GM18867 (cell line): ENCODE data around the gene PRDX5.
A peak's percentile ranks its signal among the peaks of the same experiment; 100 is the strongest.
"Not testable (repeated sequence)": the region's sequence is repeated elsewhere in the genome, so short reads cannot be mapped to it uniquely, and the experiment has no call there.

ENCODE experiments used
- ATAC-seq: cut with Tn5 transposase; IDR thresholded peaks from one replicate; pipeline ENCODE4 v1.9.1; 2021; ENCODE audit warnings: mild to moderate bottlenecking, moderate library complexity; ENCODE audit not compliant: unreplicated experiment

PRDX5 gene

GRCh38 chr11:64305075-64305690, 12.7 kb upstream of the PRDX5 start, which contains the start of gene ESRRA:
TSS of gene ESRRA (plus strand) at chr11:64305524. CDS start at chr11:64307180, 1,656 bp downstream.
- peak; percentile 68 for ATAC-seq

GRCh38 chr11:64305691-64306562, 12.0 kb upstream of the PRDX5 start:
- ATAC-seq, result peak; percentile 19

- no peak for ATAC-seq
These were observed 11.4 kb upstream of the PRDX5 start for GRCh38 chr11:64306563-64306875.

- ATAC-seq, result no peak
These were observed 10.9 kb upstream of the PRDX5 start for GRCh38 chr11:64306876-64307622.

- ATAC-seq, result not testable (repeated sequence)
These were observed 10.1 kb upstream of the PRDX5 start for GRCh38 chr11:64307795-64308194.

- ATAC-seq, result no peak
These were observed 5.0 kb upstream of the PRDX5 start for GRCh38 chr11:64312947-64313346.

GRCh38 chr11:64313491-64314145, 4.3 kb upstream of the PRDX5 start:
- ATAC-seq, result no peak

- no peak for ATAC-seq
These were observed 3.6 kb upstream of the PRDX5 start for GRCh38 chr11:64314146-64314804.

- ATAC-seq, result no peak
These were observed 2.9 kb upstream of the PRDX5 start for GRCh38 chr11:64314805-64315561.

GRCh38 chr11:64315667-64316526, 2.0 kb upstream of the PRDX5 start:
- not testable (repeated sequence) for ATAC-seq

- ATAC-seq, result peak; percentile 9
These were observed 1.1 kb upstream of the PRDX5 start for GRCh38 chr11:64316672-64317324.

- peak; percentile 57 for ATAC-seq
These were observed 478 bp upstream of the PRDX5 start, which contains the start of gene TRMT112 for GRCh38 chr11:64317325-64317960. TSS of gene TRMT112 (minus strand) at chr11:64317559. CDS start at chr11:64317526, 33 bp downstream.

GRCh38 chr11:64318766-64319761, 1.1 kb downstream of the PRDX5 start:
- ATAC-seq, result no peak

GRCh38 chr11:64320556-64320955, 2.6 kb downstream of the PRDX5 start:
- ATAC-seq, result no peak

- no peak for ATAC-seq
These were observed 3.1 kb downstream of the PRDX5 start for GRCh38 chr11:64321026-64321425.

- no peak for ATAC-seq
These were observed 3.6 kb downstream of the PRDX5 start for GRCh38 chr11:64321533-64321932.

- no peak for ATAC-seq
These were observed 5.0 kb downstream of the PRDX5 start for GRCh38 chr11:64322925-64323260.
